ENCODE results near the gene ADCY2.
A peak's percentile ranks its signal among the peaks of the same experiment; 100 is the strongest.

ADCY2 gene

DNA sequence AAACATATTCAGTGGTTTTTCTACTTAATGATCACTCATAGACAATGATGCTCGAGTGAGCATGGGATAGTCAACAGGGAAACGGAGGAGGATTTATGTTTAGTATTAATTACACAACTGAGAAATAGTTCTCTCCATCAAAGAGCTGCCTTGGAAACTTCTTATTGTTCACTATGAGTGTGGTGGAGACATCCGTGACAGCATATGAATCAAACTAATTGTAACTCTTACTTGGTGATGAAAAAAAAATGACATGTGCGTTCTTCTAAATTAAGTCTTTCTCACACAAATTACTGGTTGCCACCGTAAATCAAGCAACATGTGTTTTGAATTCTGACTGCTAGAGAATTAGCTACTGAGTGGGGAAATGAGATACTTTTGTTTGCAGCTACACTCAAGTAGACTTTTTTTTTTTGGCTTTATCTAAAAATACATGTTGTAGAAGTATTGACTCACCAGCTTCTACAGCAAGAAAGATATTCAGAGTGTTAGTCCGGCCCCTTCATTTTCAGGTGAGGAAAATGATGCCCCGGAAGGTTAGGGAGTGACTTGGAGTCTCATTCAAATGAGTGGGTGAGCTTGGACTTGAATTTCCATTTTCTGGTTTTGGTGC lies 275.5 kb downstream of the ADCY2 start:
- DNase-seq, result no peak

GRCh38 chr5:7673658-7674057 lies 277.7 kb downstream of the ADCY2 start:
- no peak for DNase-seq

- no peak for DNase-seq
These were observed 280.5 kb downstream of the ADCY2 start for GRCh38 chr5:7676455-7676854.

DNA sequence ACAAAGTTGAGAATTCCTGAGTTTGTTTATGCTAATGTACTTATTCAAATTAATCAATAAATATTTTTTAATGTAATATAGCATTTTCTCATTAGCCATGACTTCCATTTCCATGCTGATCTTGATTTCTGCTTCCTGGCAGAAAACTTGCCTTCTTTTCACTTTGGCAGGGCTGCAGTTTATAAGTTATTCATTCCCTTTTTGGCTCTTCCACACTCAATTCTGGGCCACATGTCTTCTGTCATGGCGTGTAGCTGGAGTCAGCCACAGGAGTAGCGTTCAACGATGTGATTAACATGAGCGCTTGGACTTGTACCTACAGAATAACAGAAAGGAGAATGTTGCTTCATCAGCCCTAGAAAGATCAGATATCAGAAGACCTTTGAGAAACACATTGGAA lies 282.1 kb downstream of the ADCY2 start:
- DNase-seq, result no peak

DNA sequence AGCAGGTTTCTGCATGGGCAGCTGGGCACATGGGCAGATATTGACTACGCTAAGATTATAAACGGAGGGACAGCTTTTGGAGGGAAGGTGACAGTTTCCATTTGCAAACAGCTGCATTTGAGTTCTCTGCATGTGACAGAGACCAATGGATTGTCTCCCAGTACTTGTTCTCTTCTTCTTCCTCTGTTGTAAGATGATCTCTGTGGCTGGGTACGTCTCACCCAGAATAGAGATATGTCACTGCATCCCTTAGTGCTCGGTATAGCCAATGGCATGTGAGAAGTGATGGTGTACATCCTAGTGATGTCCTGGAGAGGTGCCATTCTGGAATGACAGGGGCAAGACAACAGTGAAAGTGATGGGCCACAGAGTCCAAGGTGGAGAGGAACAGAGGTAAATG lies 283.7 kb downstream of the ADCY2 start:
- no peak for DNase-seq

GRCh38 chr5:7680260-7680659 lies 284.3 kb downstream of the ADCY2 start:
- DNase-seq, result no peak

GRCh38 chr5:7682379-7682778 lies 286.4 kb downstream of the ADCY2 start:
- DNase-seq, result no peak

DNA sequence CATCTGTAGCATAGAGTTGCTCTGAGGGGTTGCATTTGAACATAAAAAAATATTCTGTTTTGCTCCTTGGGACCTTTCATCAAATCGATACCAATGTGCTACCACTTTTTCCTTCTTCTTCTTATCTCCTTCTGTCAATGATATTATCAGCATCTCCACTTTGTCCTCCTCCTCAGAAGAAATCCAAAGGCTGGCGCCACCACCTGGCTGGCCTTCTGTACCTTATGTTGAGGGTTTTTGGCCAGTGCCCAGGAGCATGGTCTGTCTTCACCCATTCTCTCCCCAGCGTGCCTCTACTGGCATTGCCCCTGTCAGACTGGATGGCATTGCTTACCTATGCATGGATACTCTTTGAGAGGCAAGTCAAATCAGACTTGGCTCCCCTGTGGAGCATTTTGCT lies 287.8 kb downstream of the ADCY2 start:
- DNase-seq, result no peak

DNA sequence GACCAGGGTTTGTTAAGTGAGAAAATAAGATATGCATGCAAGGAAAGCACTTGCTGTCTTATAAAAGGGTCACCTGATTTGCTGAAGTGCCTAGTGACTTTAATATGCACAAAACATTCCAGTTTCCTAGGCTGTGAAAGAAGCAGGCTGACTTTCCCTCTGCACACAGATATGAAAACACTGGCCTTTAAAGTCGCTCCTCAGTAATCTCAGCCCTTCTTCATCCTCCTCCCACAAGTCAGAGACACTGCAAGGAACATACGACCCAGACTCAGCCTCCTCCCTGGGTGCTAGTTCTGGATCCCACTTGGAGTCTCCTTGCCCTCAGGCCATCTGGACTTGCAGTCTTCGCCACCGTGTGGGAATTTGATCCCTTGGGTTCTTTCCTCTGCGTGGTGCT lies 288.9 kb downstream of the ADCY2 start:
- DNase-seq, result no peak

- DNase-seq, result no peak
These were observed 290.9 kb downstream of the ADCY2 start for GRCh38 chr5:7686794-7687193.

DNA sequence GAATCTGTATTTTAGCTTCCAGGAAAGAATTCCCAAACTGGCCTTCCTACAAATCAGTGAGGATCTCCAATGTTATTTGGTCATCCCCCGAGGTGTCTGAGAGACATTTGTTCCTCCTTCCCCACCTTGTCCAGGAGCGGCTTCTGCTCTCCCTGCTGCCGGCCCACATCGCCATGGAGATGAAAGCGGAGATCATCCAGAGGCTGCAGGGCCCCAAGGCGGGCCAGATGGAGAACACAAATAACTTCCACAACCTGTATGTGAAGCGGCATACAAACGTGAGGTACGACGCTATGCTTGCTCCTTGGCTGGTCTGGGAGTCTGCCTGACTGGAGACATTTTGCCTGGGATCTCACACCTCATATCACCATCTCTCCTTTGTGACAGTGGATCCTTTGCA lies 294.6 kb downstream of the ADCY2 start:
- no peak for DNase-seq

GRCh38 chr5:7705261-7705660 lies 309.3 kb downstream of the ADCY2 start:
- DNase-seq, result no peak

GRCh38 chr5:7705736-7706135 lies 309.8 kb downstream of the ADCY2 start:
- no peak for DNase-seq

- no peak for DNase-seq
These were observed 310.3 kb downstream of the ADCY2 start for GRCh38 chr5:7706256-7706655.

GRCh38 chr5:7714119-7714518 lies 318.2 kb downstream of the ADCY2 start:
- DNase-seq, result no peak

GRCh38 chr5:7714697-7715096 lies 318.8 kb downstream of the ADCY2 start:
- no peak for DNase-seq

DNA sequence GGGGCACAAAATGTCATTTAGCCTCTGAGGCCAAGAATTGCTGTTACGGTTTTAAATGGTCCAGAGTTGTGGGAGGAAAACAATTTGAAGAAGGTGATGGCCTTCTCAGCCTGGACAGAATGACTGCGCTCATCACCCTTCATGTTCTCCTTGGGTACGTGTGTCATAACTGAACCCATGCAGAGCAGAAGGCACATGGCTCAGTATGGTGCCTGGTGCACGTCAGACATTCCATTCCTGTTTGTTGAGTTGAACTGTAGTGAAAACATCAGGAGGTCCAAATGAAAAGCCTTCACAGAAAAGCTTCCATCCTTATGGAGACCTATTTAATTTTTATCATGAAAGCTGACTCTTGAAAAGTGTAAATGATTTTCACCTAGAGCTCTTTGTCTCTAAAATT lies 321.8 kb downstream of the ADCY2 start:
- DNase-seq, result no peak

GRCh38 chr5:7728076-7728475 lies 332.1 kb downstream of the ADCY2 start:
- no peak for DNase-seq

DNA sequence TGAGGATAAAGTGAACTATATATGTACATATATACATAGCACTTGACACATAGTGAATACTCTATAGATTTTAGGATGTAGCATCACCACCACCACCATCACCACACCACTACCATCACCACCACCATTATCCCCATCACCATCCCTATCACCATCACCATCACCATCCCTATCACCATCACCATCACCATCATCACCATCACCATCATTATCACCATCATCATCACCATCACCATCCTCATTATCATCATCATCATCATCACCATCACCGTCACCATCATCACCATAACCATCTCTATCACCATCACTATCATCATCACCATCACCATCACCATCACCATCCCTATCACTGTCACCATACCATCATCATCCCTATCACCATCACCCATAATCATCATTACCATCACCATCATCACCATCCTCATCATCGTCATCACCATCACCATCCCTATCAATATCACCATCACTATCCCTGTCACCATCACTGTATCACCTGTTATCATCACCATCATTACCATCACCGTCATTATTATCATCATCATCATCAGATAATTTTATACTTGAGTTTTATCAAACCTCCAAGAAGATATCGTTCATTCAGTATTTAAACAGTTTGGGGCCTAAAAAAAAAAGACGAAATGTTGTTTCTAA lies 345.6 kb downstream of the ADCY2 start:
- DNase-seq, result no peak

- no peak for DNase-seq
These were observed 346.3 kb downstream of the ADCY2 start for GRCh38 chr5:7742241-7742656.

GRCh38 chr5:7745882-7746610 lies 350.1 kb downstream of the ADCY2 start:
- DNase-seq, result peak; percentile 71

DNA sequence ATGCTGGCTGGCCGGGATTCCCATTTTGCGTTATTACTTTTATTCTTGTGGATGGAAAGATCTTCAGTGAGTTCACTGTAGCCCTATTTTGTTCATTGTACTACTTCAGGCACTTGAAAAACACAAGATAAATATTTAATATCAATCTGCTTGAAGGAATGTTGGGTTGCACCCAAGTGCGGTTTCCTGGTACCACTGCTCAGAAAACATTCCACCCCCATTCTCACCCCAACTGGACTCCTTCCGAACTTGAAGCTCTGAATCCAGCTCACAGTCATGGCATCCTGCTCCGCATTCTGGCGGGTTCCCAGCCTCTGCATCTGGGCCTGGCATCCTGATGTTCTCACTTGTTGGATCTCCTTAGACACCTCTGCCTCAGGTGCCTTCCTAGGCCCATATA lies 351.8 kb downstream of the ADCY2 start:
- no peak for DNase-seq

GRCh38 chr5:7749626-7750025 lies 353.7 kb downstream of the ADCY2 start:
- no peak for DNase-seq

DNA sequence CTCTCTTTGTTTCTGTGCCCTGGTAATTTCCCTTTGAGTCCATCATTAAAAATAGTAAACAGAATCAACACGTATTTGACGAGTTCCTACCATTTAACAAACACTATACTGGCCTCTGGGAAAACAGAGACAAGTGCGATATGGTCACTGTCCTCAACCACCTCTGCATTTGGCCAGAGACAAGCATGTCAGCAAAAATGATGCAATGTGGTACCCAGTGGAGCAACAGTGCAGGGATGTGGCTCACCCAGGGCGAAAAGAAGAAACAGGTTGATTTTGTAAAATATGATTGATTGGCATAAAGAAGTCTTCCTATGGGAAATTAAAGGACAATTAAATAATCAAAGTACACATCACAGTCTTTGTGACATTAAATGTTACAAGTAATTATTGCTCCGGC lies 355.9 kb downstream of the ADCY2 start:
- DNase-seq, result no peak

DNA sequence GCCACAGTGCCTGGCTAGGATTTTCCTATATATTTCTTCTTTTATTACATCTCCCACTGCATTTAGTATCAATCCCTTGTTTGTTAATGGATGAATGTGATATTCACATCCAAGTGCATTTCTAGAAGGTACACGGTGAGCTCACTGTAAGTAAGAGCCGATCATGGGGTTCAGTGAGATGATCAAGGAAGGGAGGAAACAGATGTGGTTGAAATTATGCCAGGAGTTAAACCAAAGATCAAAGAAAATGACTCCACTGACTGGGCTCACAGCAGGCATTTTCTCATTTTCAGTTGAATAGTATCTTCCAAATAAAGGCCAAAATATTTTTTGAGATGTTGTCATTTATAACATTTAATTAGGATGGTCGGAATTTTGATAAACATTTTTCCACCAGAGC lies 357.2 kb downstream of the ADCY2 start:
- no peak for DNase-seq
